Astrocyte (in vitro differentiated cells and primary cell): ENCODE measurements around the gene ZFTA. TPM values are rescaled to one million over a fixed set of nuclear protein-coding genes. Genes with fewer than 3 reads are reported as not detected.
"Not testable (repeated sequence)": the region's sequence is repeated elsewhere in the genome, so short reads cannot be mapped to it uniquely, and the experiment has no call there.

ENCODE experiments used
- DNase-seq: peaks from one replicate; pipeline ENCODE4 v3.0.0-alpha.2; 2010; ENCODE audit warnings: low read depth
- FAIRE-seq: peaks from 2 replicates; lab custom pipeline; 2011; peaks lifted over from hg19 to GRCh38; lab: Jason Lieb, UNC
- H2AFZ ChIP-seq: 2 replicates; pipeline ENCODE4 v1.6.0; 2012; ENCODE audit warnings: low read depth, low read length, inconsistent platforms
- H3K27ac ChIP-seq: 2 replicates; pipeline ENCODE4 v1.5.1; 2011; ENCODE audit warnings: low read depth, low read length, inconsistent platforms
- H3K27me3 ChIP-seq: 2 replicates; pipeline ENCODE4 v1.6.0; 2011; ENCODE audit warnings: low read length, inconsistent platforms; ENCODE audit not compliant: insufficient read depth
- H3K36me3 ChIP-seq: 2 replicates; pipeline ENCODE4 v1.5.1; 2011; ENCODE audit warnings: low read length, inconsistent platforms; ENCODE audit not compliant: insufficient read depth
- H3K4me1 ChIP-seq: 2 replicates; pipeline ENCODE4 v1.5.1; 2011; ENCODE audit warnings: low read length, inconsistent platforms; ENCODE audit not compliant: insufficient read depth
- H3K4me2 ChIP-seq: 2 replicates; pipeline ENCODE4 v1.6.0; 2012; ENCODE audit warnings: low read length, inconsistent platforms
- H3K4me3 ChIP-seq: 2 replicates; pipeline ENCODE4 v1.5.1; 2011; ENCODE audit warnings: low read depth, mild to moderate bottlenecking, low read length, inconsistent platforms; ENCODE audit not compliant: insufficient read depth
- H3K79me2 ChIP-seq: 2 replicates; pipeline ENCODE4 v1.6.0; 2012; ENCODE audit warnings: mild to moderate bottlenecking, low read length, inconsistent platforms; ENCODE audit not compliant: insufficient read depth
- H3K9ac ChIP-seq: 2 replicates; pipeline ENCODE4 v1.6.0; 2012; ENCODE audit warnings: mild to moderate bottlenecking, low read length, inconsistent platforms
- H3K9me3 ChIP-seq: 2 replicates; pipeline ENCODE4 v1.5.1; 2012; ENCODE audit warnings: low read depth, mild to moderate bottlenecking, low read length, inconsistent platforms; ENCODE audit not compliant: insufficient read depth
- H4K20me1 ChIP-seq: 2 replicates; pipeline ENCODE4 v1.6.0; 2012; ENCODE audit warnings: low read length, inconsistent platforms; ENCODE audit not compliant: insufficient read depth
- H3K27ac Mint-ChIP-seq: one replicate; pipeline ENCODE4 v1.8.0; 2021; ENCODE audit warnings: mild to moderate bottlenecking, mixed read lengths; ENCODE audit not compliant: unreplicated experiment
- H3K27me3 Mint-ChIP-seq: one replicate; pipeline ENCODE4 v1.8.0; 2021; ENCODE audit warnings: low read depth, mixed read lengths; ENCODE audit not compliant: unreplicated experiment
- H3K36me3 Mint-ChIP-seq: one replicate; pipeline ENCODE4 v1.8.0; 2021; ENCODE audit warnings: low read depth, mixed read lengths; ENCODE audit not compliant: unreplicated experiment
- H3K4me1 Mint-ChIP-seq: one replicate; pipeline ENCODE4 v1.8.0; 2021; ENCODE audit warnings: low read depth, mixed read lengths; ENCODE audit not compliant: unreplicated experiment
- H3K4me3 Mint-ChIP-seq: one replicate; pipeline ENCODE4 v1.8.0; 2021; ENCODE audit warnings: mild to moderate bottlenecking, moderate library complexity, mixed read lengths; ENCODE audit not compliant: unreplicated experiment
- H3K9me3 Mint-ChIP-seq: one replicate; pipeline ENCODE4 v1.8.0; 2021; ENCODE audit warnings: mild to moderate bottlenecking, mixed read lengths; ENCODE audit not compliant: unreplicated experiment
- EZH2 ChIP-seq: IDR thresholded peaks from 2 replicates; pipeline ENCODE4 v1.6.1; 2012; ENCODE audit warnings: mild to moderate bottlenecking, low read length, inconsistent platforms; ENCODE audit not compliant: insufficient read depth
- total RNA-seq: library from RNA; stranded (reverse); gene quantifications from 2 replicates; pipeline ENCODE4 v1.2.1, GENCODE V29; 2021
- TF ChIP-seq, protein P1 (sequence below): IDR thresholded peaks from 2 replicates; pipeline ENCODE4 v1.5.1; 2011; ENCODE audit warnings: low read depth, mild to moderate bottlenecking, inconsistent platforms, low read length, moderate library complexity; ENCODE audit not compliant: insufficient read depth

Gene ZFTA
- total RNA-seq, 1 donor from 2014 or later, result 31.2 TPM

DNA sequence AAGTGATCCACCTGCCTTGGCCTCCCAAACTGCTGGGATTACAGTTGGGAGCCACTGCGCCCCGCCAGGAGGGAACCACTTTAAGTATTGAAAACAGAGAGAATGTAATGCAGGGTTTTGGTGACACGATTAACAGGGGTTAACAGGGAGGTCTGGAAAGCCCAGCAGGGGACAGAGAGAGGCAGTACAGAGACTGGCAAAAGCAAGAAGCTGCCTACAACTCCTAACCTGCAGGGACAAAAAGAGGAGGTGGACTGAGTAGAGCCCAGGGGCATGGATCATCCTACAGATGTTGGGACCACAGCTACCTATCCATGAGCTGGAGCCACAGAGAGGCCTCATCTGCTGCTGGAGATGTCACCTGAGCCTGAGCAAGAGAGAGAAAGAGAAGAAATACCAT is 42.9 kb upstream of the ZFTA start:
- DNase-seq (no peak), FAIRE-seq (no peak)
- Histone ChIP-seq H4K20me1 (peaks cover 27% of the 10 kb centered on the region), H3K9ac (no peak overlapping the region), H3K36me3 (peaks cover 6% of the 10 kb centered on the region), H3K4me1 (peaks cover 16% of the 10 kb centered on the region), H3K4me2 (no peak overlapping the region), H2AFZ (no peak overlapping the region), H3K27me3 (no peaks in the 10 kb centered on the region), H3K27ac (no peak overlapping the region), H3K9me3 (no peaks in the 10 kb centered on the region), H3K4me3 (no peak overlapping the region), H3K79me2 (peaks cover 31% of the 10 kb centered on the region)
- Mint-ChIP-seq H3K27ac (no peak overlapping the region), H3K4me1 (peaks cover 11% of the 10 kb centered on the region), H3K36me3 (peaks cover 4% of the 10 kb centered on the region), H3K4me3 (peak overlapping the region; percentile 20), H3K27me3 (peaks cover 1% of the 10 kb centered on the region), H3K9me3 (no peaks in the 10 kb centered on the region)
- no peak for TF ChIP-seq EZH2
- TF ChIP-seq, protein P1, sequence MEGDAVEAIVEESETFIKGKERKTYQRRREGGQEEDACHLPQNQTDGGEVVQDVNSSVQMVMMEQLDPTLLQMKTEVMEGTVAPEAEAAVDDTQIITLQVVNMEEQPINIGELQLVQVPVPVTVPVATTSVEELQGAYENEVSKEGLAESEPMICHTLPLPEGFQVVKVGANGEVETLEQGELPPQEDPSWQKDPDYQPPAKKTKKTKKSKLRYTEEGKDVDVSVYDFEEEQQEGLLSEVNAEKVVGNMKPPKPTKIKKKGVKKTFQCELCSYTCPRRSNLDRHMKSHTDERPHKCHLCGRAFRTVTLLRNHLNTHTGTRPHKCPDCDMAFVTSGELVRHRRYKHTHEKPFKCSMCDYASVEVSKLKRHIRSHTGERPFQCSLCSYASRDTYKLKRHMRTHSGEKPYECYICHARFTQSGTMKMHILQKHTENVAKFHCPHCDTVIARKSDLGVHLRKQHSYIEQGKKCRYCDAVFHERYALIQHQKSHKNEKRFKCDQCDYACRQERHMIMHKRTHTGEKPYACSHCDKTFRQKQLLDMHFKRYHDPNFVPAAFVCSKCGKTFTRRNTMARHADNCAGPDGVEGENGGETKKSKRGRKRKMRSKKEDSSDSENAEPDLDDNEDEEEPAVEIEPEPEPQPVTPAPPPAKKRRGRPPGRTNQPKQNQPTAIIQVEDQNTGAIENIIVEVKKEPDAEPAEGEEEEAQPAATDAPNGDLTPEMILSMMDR, result no peak

DNA sequence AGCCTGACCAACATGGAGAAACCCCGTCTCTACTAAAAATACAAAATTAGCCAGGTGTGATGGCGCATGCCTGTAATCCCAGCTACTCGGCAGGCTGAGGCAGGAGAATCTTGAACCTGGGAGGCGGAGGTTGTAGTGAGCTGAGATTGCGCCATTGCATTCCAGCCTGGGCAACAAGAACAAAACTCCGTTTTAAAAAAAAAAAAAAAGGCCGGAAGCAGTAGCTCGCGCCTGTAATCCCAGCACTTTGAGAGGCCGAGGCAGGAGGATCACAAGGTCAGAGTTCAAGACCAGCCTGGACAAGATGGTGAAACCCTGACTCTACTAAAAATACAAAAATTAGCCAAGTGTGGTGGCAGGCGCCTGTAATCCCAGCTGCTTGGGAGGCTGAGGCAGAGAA is 41.8 kb upstream of the ZFTA start:
- not testable (repeated sequence) for H3K4me3 ChIP-seq, H3K36me3 Mint-ChIP-seq, H3K9ac ChIP-seq, H3K27me3 Mint-ChIP-seq, H3K36me3 ChIP-seq, H3K4me1 Mint-ChIP-seq, H3K27ac Mint-ChIP-seq, H3K4me2 ChIP-seq, FAIRE-seq, DNase-seq, H3K27me3 ChIP-seq, H3K9me3 ChIP-seq, H2AFZ ChIP-seq, H3K4me3 Mint-ChIP-seq, H3K27ac ChIP-seq, H3K9me3 Mint-ChIP-seq
- peaks cover 20% of the 10 kb centered on the region for H3K79me2 ChIP-seq
- peaks cover 16% of the 10 kb centered on the region for H3K4me1 ChIP-seq
- H4K20me1 ChIP-seq, result peaks cover 15% of the 10 kb centered on the region

DNA sequence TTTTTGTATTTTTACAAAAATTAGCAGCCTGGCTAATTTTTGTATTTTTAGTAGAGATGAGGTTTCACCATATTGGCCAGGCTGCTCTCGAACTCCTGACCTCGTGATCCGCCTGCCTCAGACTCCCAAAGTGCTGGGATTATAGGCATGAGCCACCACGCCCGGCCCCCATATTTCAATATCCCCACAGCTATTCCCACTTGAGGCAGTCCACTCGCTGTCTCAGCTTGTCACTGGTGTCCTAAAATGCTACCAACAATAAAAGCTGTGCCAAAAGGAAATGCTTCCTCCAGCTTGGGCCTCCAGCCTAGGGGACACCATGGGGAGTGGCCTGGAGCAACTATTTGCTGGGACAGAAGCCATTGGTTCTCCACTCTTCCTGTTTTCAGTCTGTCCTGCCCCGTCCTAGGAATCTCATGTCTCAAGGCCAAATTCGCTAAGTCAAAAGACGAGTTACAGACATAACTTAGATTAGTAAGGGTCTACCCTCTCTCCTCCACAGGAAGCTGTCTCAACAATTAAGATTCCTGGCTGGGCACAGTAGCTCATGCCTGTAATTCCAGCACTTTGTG is 37.4 kb upstream of the ZFTA start:
- H2AFZ ChIP-seq, result no peak overlapping the region
- no peaks in the 10 kb centered on the region for H3K4me1 ChIP-seq
- FAIRE-seq, result no peak
- no peaks in the 10 kb centered on the region for H3K27me3 Mint-ChIP-seq
- no peak overlapping the region for H3K9ac ChIP-seq
- no peaks in the 10 kb centered on the region for H3K36me3 ChIP-seq
- TF ChIP-seq, protein P1, result no peak
- no peak for TF ChIP-seq EZH2
- H3K9me3 ChIP-seq, result no peaks in the 10 kb centered on the region
- no peak for DNase-seq
- H3K4me1 Mint-ChIP-seq, result peaks cover 3% of the 10 kb centered on the region
- H3K4me3 Mint-ChIP-seq, result no peak overlapping the region
- no peak overlapping the region for H3K27ac Mint-ChIP-seq
- no peaks in the 10 kb centered on the region for H3K27me3 ChIP-seq
- no peaks in the 10 kb centered on the region for H3K79me2 ChIP-seq
- no peaks in the 10 kb centered on the region for H3K36me3 Mint-ChIP-seq
- no peaks in the 10 kb centered on the region for H3K9me3 Mint-ChIP-seq
- H3K4me3 ChIP-seq, result no peak overlapping the region
- H4K20me1 ChIP-seq, result no peaks in the 10 kb centered on the region
- H3K27ac ChIP-seq, result no peak overlapping the region
- H3K4me2 ChIP-seq, result no peak overlapping the region
